Measurements from ENCODE around the gene PEAK3.
A peak's percentile ranks its signal among the peaks of the same experiment; 100 is the strongest.

PEAK3 gene

DNA sequence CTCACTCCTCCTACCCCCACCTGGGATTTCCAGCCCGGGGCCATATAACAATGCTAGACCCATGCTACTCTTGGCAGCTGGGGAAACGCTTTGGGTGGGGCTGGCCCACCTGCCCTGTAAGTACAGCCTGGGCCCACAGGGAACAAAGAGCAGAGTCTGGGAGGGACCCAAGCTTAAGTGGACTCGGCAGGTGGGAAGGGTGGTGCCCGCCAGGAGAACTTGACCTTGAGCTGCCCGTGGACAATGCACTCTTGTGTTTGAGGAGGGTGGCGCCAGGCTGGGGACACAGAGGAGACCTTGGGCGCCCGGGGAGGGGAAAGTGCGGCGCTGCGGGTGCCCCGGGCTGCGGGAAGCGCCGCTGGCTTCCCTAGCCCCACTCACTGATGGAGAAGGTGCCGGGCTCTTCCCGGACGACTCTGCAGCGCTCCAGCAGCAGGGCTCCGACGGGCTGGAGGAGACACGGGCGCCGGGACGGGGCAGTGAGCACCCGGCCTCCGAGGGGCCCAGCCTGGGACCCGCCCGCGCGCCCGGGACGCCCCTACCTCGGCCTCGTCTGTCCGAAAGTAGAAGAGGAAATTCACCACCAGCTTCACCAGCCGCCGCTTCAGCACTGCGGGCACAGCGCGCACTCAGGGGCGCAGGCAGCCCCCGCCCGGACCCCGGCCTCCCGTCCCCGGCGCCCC is 46.5 kb downstream of the PEAK3 start:
- DNase-seq, result no peak

- DNase-seq, result no peak
Observed at GRCh38 chr19:2234996-2235380, 47.0 kb downstream of the PEAK3 start.

DNA sequence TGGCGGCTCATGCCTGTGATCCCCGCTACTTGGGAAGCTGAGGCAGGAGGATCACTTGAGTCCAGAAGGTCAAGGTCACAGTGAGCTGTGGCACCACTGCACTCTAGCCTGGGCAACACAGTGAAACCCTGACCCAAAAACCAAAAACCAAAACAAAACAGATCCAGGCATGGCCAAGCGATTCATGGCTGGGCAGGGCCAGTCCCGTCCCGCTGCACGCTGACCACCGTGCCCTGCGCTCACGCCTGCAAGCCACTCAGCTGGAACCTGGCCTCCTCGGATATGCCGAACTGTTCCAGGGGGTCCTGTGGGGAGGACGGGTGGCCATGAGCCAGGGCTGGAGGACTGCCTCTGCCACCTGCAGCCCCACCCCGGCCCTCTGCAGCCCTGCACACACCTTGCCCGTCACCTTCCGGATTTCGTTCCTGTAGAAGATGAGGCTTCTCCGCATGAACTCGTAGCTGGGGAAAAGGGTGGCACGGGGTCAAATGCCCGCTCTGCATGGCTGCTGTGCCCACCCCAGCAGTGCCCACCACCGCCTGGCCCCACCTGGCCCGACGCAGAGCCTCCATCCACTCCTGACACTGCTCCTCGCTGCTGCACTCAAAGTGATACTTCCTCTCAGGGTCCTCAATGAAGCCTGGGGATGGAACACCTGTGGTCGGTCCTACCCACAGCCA is 48.2 kb downstream of the PEAK3 start:
- DNase-seq, result no peak

DNA sequence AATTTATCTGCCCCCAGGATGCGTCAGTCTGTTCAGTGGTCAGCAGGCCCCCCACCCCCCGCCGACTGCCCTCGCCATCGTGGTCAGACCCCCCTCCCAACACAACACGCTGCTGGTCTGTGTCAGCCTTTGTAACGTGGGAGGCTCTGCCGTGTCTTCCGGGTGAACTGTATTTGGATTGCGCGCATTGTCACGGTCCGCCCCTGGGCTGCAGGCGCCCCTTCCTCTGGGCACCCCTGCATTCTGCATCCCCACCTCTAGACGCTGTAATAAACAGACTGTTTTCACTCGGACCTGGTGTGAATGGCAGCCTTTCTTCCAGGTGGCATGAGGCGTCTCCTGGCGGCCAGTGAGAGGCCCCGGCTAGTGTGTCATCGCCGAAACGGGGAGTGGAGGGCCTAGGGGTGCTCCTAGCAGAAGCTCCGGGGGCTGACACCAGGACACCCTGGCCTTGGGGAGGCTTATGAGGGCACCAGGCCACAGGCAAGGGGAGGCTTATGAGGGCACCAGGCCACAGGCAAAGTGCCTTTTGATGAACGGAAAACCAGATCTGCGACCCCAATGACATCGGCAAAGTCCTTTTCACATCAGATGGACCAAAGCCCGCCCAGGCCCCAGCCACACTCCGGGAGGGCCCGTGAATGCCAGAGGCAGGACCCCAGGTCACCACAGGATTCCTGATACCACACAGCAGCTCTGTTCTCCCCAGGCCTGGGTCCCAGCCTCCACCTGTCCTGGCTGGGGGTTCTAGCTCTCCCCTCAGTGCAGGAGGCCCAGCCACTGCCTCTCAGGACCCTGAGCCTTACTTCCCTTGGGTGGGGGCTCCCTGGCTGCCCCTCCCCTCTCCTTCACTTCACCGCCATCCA is 49.5 kb downstream of the PEAK3 start:
- no peak for DNase-seq

- DNase-seq, result peak in 1 of 2 experiments; percentile 48
Observed at GRCh38 chr19:2231621-2232221, 50.3 kb downstream of the PEAK3 start.

GRCh38 chr19:2230807-2231533 is 51.0 kb downstream of the PEAK3 start:
- DNase-seq, result no peak

DNA sequence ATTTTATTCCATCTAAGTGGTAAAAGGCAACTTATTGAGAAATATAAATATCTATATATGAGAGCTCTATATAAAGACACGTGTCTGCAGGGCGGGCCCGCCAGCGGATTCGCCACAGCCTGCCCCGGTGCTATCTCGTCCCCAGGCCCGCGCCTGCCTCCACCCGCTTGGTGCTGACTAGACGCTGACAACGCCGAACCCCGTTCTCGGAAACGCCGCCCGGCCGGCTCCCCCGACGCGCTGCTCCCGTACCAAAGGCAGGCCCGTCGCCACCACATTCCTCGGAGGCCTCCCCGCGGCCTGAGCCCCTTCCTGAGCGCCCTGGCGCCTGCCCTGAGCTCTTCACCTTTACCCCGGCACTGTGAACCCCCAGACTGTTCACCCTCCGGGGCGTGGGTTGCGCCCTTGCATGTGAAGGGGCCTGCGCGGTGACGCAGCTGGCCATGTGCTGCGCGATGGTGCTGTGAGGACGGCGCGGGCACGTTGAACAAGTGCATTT is 51.9 kb downstream of the PEAK3 start:
- DNase-seq, result no peak

DNA sequence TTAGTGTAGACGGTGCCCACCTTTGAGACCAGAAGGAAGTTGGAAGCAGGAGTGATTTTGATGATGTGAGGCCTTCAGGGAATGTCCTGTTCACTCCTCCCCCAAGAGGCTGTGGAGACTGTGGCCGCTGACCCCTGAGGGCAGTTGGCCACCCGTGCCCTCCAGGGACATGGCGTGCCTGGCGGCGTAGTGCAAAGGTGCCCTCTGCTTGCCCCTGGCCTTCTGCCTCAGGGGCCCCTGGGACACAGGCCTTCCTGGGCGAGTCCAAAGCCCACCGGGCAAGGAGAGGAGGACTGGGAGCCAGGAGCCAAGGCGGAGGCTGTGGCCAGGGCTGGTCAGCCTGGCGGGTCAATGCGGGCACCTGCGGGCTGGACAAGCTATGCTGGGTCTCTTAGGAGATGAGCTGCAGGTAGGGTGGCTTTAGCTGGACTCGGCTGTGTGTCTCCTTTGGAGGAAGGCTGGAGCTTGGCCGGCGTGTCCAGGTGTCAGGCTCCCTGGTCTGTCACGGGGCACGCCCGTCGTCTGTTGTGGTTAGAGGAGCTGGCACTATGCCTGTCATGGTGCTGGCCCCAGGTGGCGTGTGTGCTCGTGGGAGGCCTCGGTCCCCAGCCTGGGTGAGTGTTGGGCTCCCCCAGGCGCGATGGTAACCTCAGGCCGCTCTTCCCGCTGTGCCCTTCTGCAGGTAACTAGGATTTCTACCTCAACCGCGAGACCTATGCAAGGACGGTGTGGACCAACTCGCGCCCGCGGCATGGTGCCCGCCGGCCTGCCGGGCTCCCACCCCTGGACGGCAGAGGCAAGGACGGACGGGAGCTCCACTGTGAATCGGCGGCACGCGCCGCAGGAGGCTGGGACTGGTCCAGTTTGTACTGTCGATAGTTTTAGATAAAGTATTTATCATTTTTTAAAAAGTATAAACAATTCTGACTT is 52.6 kb downstream of the PEAK3 start:
- no peak for DNase-seq

DNA sequence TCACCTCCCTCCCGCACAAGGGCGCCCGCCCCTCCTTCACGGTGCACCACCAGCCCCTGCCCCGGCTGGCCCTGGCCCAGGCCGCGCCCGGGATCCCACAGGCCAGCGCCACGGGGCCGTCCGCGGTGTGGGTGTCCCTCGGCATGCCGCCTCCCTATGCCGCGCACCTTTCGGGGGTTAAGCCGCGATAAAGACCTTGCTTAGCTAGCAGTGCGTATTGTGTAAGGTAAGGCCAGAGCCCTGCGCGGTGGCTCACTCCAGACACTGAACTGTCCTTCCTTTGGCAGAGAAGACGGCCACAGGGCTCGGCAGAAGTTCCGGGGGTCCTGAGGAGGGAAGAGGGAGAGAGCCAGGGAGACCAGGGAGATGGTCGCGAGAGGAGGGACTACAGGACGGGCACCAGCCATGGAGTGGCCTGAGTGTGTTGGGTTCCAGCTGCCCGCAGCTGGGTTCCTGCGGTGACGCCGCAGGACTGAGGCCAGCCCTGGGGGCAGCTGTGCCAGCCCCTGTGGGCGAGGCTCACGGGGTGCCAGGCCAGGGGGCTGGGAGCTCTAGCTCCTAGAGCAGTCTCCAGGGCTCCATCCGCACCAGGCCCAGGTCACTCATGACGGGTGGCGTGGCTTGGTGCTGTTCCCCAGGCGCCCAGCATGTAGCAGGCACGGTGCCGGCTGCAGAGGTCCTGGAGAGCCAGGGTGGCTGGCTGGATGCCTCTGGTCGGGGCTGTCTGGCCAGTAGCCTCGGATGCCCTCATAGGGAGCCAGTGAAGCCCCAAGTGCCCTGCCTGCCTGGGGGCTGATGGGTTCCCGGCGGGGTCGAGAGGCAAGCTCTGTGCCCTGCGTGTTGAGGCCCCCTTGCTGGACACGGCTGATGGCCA is 53.6 kb downstream of the PEAK3 start:
- DNase-seq, result no peak

DNA sequence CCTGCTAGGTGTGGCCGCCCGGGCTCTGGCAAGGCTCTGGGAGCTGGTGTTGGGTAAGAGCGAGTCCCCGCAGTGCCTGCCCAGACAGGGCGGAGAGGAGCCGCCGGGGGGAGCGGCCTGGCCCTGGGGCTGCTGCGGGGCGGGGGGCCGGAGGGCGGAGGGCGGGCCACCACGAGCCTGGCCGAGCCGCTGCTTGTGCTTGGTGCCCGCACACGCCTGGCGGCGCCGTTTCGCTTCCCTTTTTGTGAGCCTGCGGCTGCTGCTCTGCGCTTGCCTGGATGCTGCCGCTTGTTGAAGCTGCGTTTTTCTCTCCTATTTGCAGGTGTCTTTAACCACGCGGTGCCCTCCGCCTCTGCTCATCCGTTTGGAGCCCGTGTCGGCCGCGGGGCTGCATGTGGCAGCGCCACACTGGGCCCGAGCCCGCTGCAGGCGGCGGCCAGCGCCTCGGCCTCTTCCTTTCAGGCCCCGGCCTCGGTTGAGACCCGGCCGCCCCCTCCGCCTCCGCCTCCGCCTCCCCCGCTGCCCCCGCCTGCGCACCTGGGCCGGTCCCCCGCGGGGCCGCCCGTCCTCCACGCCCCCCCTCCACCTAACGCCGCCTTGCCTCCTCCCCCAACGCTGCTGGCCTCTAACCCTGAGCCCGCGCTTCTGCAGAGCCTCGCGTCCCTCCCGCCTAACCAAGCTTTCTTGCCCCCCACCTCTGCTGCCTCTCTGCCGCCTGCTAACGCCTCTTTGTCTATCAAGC is 54.4 kb downstream of the PEAK3 start:
- DNase-seq, result no peak

- DNase-seq, result no peak
Observed at GRCh38 chr19:2226840-2227360, 55.1 kb downstream of the PEAK3 start.

DNA sequence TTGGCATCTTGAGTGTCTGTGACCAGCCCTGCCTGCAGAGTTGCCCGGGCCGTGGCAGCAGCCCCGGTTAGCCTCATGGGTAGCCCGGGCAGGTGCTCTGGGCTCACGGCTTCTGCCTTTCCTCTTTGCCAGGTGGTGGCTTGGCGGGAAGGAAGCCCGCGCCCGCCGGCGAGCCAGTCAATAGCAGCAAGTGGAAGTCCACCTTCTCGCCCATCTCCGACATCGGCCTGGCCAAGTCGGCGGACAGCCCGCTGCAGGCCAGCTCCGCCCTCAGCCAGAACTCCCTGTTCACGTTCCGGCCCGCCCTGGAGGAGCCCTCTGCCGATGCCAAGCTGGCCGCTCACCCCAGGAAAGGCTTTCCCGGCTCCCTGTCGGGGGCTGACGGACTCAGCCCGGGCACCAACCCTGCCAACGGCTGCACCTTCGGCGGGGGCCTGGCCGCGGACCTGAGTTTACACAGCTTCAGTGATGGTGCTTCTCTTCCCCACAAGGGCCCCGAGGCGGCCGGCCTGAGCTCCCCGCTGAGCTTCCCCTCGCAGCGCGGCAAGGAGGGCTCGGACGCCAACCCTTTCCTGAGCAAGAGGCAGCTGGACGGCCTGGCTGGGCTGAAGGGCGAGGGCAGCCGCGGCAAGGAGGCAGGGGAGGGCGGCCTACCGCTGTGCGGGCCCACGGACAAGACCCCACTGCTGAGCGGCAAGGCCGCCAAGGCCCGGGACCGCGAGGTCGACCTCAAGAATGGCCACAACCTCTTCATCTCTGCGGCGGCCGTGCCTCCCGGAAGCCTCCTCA is 55.7 kb downstream of the PEAK3 start:
- no peak for DNase-seq

- DNase-seq, result no peak
Observed at GRCh38 chr19:2225415-2226050, 56.4 kb downstream of the PEAK3 start.

DNA sequence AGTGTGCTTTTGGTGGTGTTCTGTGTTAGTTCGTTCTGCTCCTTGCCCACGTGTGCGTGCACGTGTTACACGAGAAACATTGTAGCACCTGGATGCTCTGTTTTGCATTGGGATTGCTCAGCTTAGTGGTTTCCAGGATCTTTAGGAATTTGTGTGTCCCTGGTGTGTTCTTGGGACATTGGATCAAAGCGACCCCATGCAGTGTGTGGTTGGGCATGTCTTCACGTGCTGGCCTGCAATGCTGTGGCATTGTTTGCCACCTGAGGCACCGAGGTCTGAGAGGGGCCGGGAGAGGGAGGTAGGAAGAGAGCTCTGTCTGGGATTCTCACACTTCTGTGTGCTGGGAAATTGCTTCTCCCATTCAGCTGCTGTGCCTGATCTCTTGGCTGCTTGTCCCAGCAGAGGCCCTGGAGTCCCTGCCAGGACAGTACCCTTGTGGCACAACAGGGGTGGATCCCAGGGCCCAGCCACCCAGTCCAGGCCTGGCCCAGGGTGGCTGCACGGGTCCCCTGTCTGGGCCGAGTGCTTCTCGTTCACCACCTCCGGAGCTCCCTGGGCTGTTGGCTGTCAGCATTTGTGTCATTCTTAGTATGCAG is 57.1 kb downstream of the PEAK3 start:
- DNase-seq, result no peak
